Suprapubic skin (tissue), 4 donors: ENCODE results near the gene SLC1A7.

ENCODE experiments used
- EP300 ChIP-seq: sonication (generic); formaldehyde crosslinking; IDR thresholded peaks from one replicate; pipeline ENCODE4 v1.6.1; 2017; ENCODE audit warnings: antibody characterized with exemption
- POLR2A ChIP-seq, 2 donors: fragments of 450-650 bp; IDR thresholded peaks; one replicate each; pipeline ENCODE4 v1.6.1; 2017; ENCODE audit warnings: antibody characterized with exemption in 2 of 2, mild to moderate bottlenecking in 2 of 2, moderate library complexity in 2 of 2
- POLR2AphosphoS5 ChIP-seq, 3 donors: sonication (generic); formaldehyde crosslinking; IDR thresholded peaks; one replicate each; pipeline ENCODE4 v1.6.1; 2017; ENCODE audit warnings: antibody characterized with exemption in 3 of 3
- TF ChIP-seq, protein P1 (sequence below), 2 donors: fragments of 200-600 bp in 1 of 2; fragments of 450-650 bp in 1 of 2; sonication (generic) in 1 of 2; IDR thresholded peaks; one replicate each; pipeline ENCODE4 v1.5.1; 2016 to 2019; ENCODE audit warnings: antibody characterized with exemption in 2 of 2, mild to moderate bottlenecking in 1 of 2, moderate library complexity in 1 of 2

DNA sequence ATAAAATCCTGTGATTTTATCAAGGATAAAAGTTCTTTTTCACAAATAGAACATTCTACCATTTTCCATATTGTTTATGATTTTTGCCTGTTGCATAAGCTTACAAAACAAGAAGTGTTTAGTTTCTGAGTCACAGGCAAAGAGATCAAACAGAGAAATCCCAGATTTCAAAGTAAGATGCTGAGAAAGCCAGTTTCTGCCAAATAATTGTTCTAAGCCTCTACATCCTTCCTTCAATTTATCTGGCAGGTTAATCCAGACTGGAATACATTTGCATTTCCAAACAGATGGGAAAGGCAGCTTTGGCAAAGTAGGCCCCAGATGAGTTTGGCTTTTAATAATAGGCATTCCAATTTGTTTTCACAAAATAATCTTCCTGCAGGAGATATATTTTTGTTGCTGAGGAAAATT lies 2.5 kb downstream of the SLC1A7 start:
- TF ChIP-seq, protein P1, sequence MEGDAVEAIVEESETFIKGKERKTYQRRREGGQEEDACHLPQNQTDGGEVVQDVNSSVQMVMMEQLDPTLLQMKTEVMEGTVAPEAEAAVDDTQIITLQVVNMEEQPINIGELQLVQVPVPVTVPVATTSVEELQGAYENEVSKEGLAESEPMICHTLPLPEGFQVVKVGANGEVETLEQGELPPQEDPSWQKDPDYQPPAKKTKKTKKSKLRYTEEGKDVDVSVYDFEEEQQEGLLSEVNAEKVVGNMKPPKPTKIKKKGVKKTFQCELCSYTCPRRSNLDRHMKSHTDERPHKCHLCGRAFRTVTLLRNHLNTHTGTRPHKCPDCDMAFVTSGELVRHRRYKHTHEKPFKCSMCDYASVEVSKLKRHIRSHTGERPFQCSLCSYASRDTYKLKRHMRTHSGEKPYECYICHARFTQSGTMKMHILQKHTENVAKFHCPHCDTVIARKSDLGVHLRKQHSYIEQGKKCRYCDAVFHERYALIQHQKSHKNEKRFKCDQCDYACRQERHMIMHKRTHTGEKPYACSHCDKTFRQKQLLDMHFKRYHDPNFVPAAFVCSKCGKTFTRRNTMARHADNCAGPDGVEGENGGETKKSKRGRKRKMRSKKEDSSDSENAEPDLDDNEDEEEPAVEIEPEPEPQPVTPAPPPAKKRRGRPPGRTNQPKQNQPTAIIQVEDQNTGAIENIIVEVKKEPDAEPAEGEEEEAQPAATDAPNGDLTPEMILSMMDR (IDR thresholded peaks at IDR 0.05): no peak
- TF ChIP-seq POLR2A (IDR thresholded peaks at IDR 0.05) (no peak), POLR2AphosphoS5 (IDR thresholded peaks at IDR 0.05) (no peak), EP300 (no peak)
